Transverse colon (tissue), 4 donors: ENCODE measurements around the gene PEX19. TPM values are rescaled to one million over a fixed set of nuclear protein-coding genes. Genes with fewer than 3 reads are reported as not detected.

Experiments used
- DNase-seq: peaks from one replicate; pipeline ENCODE4 v3.0.0-alpha.2; 2019
- H3K27ac ChIP-seq, 4 donors: fragments of 200-600 bp; sonication (generic); 2 replicates each; pipeline ENCODE4 v1.5.1; 2016 to 2018; ENCODE audit warnings: inconsistent platforms in 4 of 4
- H3K27me3 ChIP-seq: fragments of 200-600 bp; sonication (generic); 2 replicates; pipeline ENCODE4 v1.5.1; 2017; ENCODE audit warnings: inconsistent platforms
- H3K36me3 ChIP-seq, 4 donors: fragments of 200-600 bp; sonication (generic); 2 replicates each; pipeline ENCODE4 v1.5.1; 2017 to 2019; ENCODE audit warnings: inconsistent platforms in 4 of 4
- H3K4me1 ChIP-seq, 4 donors: fragments of 200-600 bp; sonication (generic); 2 replicates each; pipeline ENCODE4 v1.5.1; 2017 to 2020; ENCODE audit warnings: inconsistent platforms in 4 of 4
- H3K4me3 ChIP-seq, 4 donors: fragments of 200-600 bp; sonication (generic); 1 replicate in 1 of 4; 2 replicates in 3 of 4; pipeline versions ENCODE4 v1.5.1 to v1.6.1; 2017 to 2019; ENCODE audit warnings: inconsistent platforms in 4 of 4
- H3K9me3 ChIP-seq, 2 donors: fragments of 200-600 bp; sonication (generic); 2 replicates each; pipeline ENCODE4 v1.5.1; 2017 to 2019; ENCODE audit warnings: inconsistent platforms in 2 of 2
- CTCF ChIP-seq, 5 experiments: fragments of 200-600 bp in 3 of 5; fragments of 450-650 bp in 2 of 5; sonication (generic) in 3 of 5; IDR thresholded peaks; 1 replicate in 2 of 5; 2 replicates in 3 of 5; pipeline ENCODE4 v1.5.1; 2016 to 2017; ENCODE audit warnings: antibody characterized with exemption in 5 of 5, inconsistent platforms in 3 of 5, mild to moderate bottlenecking in 2 of 5, moderate library complexity in 1 of 5
- EP300 ChIP-seq: sonication (generic); formaldehyde crosslinking; IDR thresholded peaks from one replicate; pipeline ENCODE4 v1.6.1; 2017; ENCODE audit warnings: antibody characterized with exemption, low read depth
- POLR2A ChIP-seq: fragments of 450-650 bp; IDR thresholded peaks from one replicate; pipeline ENCODE4 v1.6.1; 2016; ENCODE audit warnings: antibody characterized with exemption, mild to moderate bottlenecking, moderate library complexity
- POLR2AphosphoS5 ChIP-seq, 3 donors: sonication (generic); formaldehyde crosslinking; IDR thresholded peaks; one replicate each; pipeline ENCODE4 v1.6.1; 2016; ENCODE audit warnings: antibody characterized with exemption in 3 of 3
- WGBS, 2 donors: methylation state at CpG; one replicate each; pipeline ENCODE4 v1.1.5; 2018; ENCODE audit warnings: low coverage in 1 of 2; 5-methylcytosine and 5-hydroxymethylcytosine counted together
- in situ Hi-C, 4 donors: fragments of 200-750 bp; cut with MboI; loops; one replicate each; pipeline versions ENCODE4 v1.15.0 to v1.15.1; 2017; ENCODE audit warnings: low sequenced_read_pairs in 3 of 4, low pct_ligation_motif_present in 1 of 4, low pct_unique_long_range_greater_than_20kb in 1 of 4
- intact Hi-C: fragments of 100-400 bp; cut with DNase I; formaldehyde crosslinking; loops from one replicate; pipeline ENCODE4 v1.15.1; 2023; ENCODE audit warnings: low total_unique reads
- total RNA-seq, 4 donors: library from RNA; depleted of rRNA; stranded (reverse); fragments of >200 nt; gene quantifications; one replicate each; pipeline ENCODE4 v1.1.0, GENCODE V29; 2016

PEX19 gene
- total RNA-seq = 10 to 100 TPM; 22.1 to 50.8 (median 32.8) TPM

GRCh38 chr1:160284782-160285344, at the start of gene PEX19:
Gene PEX19 (minus strand): TSS chr1:160285133. CDS start chr1:160285124, 9 bp downstream.
- 0 to 1% methylated on average over 5 to 27 of the region's 27 CpGs for WGBS, 2 donors

DNA sequence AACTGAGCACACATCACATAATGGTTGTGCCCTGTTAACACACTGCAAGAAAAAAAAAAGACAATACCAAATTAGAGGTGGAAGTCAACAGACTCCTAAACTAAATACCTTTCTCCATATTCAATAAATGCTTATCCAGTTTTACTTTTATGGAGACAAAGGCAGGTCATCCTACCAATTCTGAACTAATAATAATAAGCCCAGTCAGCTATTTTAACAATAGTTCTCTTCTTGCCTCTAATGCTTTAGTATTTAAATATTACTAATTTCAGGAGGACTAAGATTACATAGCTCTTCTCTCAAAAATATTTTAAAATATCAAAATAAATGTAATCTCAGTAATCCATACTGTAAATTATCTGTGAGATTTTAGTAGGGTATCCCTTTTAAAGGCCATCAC, 47.6 kb upstream of the PEX19 start:
- H3K36me3 ChIP-seq = peaks cover 0 to 93% (median 46%) of the 10 kb centered on the region in 4 donors
- H3K27ac ChIP-seq = no peak overlapping the region
- no peak overlapping the region for H3K4me3 ChIP-seq
- no peak for DNase-seq
- no peaks in the 10 kb centered on the region for H3K9me3 ChIP-seq
- intact Hi-C loops (no loop called here), in situ Hi-C loops (no loop called here)
- no peaks in the 10 kb centered on the region for H3K27me3 ChIP-seq
- TF ChIP-seq CTCF (IDR thresholded peaks at IDR 0.05) (no peak), POLR2AphosphoS5 (IDR thresholded peaks at IDR 0.05) (no peak), POLR2A (no peak), EP300 (no peak)
- H3K4me1 ChIP-seq = no peaks in the 10 kb centered on the region

More at GRCh38 chr1:160284782-160285344, at the start of gene PEX19:
- in situ Hi-C loops = loop anchor here in 1 of 4 donors (25.0 kb wide), 1 partner anchor 98 kb away; the partner anchor contains the start of gene CASQ1
- TF ChIP-seq EP300 (no peak), CTCF (IDR thresholded peaks at IDR 0.05) (no peak), POLR2AphosphoS5 (IDR thresholded peaks at IDR 0.05) (peak; percentile 89 to 96 (median 94)), POLR2A (peak; percentile 80)
- peaks cover 0 to 37% (median 16%) of the 10 kb centered on the region in 4 donors for H3K36me3 ChIP-seq
- H3K27ac ChIP-seq = peak within 1 kb of the TSS; percentile 88 to 96 (median 91)
- DNase-seq = peak; percentile 95
- H3K4me3 ChIP-seq = peak within 1 kb of the TSS; percentile 86 to 100 (median 93)
- H3K9me3 ChIP-seq = no peaks in the 10 kb centered on the region
- intact Hi-C loops = no loop called here
- peaks cover 11 to 23% (median 14%) of the 10 kb centered on the region in 4 donors for H3K4me1 ChIP-seq
- H3K27me3 ChIP-seq = no peaks in the 10 kb centered on the region

GRCh38 chr1:160330119-160330518, 45.2 kb upstream of the PEX19 start:
- no peaks in the 10 kb centered on the region for H3K27me3 ChIP-seq
- no peak overlapping the region for H3K4me3 ChIP-seq
- no peak for TF ChIP-seq EP300
- TF ChIP-seq POLR2A = no peak
- TF ChIP-seq POLR2AphosphoS5 (IDR thresholded peaks at IDR 0.05) = no peak
- no peak for TF ChIP-seq CTCF (IDR thresholded peaks at IDR 0.05)
- no peaks in the 10 kb centered on the region for H3K9me3 ChIP-seq
- H3K36me3 ChIP-seq = peaks cover 0 to 99% (median 49%) of the 10 kb centered on the region in 4 donors
- in situ Hi-C loops = no loop called here
- no peak overlapping the region for H3K27ac ChIP-seq
- H3K4me1 ChIP-seq = no peaks in the 10 kb centered on the region
- intact Hi-C loops = no loop called here
- DNase-seq = no peak

DNA sequence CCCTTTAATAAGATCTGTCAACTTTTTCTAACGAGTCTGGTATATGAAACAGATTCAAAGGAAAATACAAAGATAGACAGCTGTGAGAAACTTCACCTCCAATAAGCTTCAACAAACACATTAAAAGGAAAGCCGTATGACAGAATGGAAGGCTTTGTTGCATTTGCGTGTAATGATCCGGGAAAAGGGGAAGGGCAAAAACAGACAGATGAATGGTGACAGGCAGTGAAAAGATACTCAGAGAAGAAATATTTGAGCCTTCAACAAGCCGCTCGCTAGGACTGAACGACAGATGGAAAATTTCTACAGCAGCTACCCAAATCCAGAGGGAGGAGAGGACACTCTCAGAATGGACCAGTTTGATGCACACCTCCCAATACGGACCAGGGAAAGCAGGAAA, 43.3 kb upstream of the PEX19 start:
- Histone ChIP-seq H3K9me3 (no peaks in the 10 kb centered on the region), H3K4me3 (no peak overlapping the region), H3K36me3 (peaks cover 0 to 98% (median 49%) of the 10 kb centered on the region in 4 donors), H3K27me3 (no peaks in the 10 kb centered on the region), H3K27ac (no peak overlapping the region), H3K4me1 (no peaks in the 10 kb centered on the region)
- in situ Hi-C loops (no loop called here), intact Hi-C loops (no loop called here)
- DNase-seq = no peak
- 85 to 88% methylated on average over 8 of the region's 8 CpGs for WGBS, 2 donors
- TF ChIP-seq POLR2AphosphoS5 (IDR thresholded peaks at IDR 0.05) (no peak), CTCF (IDR thresholded peaks at IDR 0.05) (no peak), POLR2A (no peak), EP300 (no peak)
